HG03442 (cell line): ENCODE results near the gene STAC3.

Experiments
- ATAC-seq: cut with Tn5 transposase; IDR thresholded peaks from one replicate; pipeline ENCODE4 v1.9.1; 2021; ENCODE audit warnings: mild to moderate bottlenecking, moderate library complexity; ENCODE audit not compliant: unreplicated experiment

STAC3 gene

GRCh38 chr12:57224278-57224972 is 26.6 kb downstream of the STAC3 start:
- ATAC-seq: no peak

DNA sequence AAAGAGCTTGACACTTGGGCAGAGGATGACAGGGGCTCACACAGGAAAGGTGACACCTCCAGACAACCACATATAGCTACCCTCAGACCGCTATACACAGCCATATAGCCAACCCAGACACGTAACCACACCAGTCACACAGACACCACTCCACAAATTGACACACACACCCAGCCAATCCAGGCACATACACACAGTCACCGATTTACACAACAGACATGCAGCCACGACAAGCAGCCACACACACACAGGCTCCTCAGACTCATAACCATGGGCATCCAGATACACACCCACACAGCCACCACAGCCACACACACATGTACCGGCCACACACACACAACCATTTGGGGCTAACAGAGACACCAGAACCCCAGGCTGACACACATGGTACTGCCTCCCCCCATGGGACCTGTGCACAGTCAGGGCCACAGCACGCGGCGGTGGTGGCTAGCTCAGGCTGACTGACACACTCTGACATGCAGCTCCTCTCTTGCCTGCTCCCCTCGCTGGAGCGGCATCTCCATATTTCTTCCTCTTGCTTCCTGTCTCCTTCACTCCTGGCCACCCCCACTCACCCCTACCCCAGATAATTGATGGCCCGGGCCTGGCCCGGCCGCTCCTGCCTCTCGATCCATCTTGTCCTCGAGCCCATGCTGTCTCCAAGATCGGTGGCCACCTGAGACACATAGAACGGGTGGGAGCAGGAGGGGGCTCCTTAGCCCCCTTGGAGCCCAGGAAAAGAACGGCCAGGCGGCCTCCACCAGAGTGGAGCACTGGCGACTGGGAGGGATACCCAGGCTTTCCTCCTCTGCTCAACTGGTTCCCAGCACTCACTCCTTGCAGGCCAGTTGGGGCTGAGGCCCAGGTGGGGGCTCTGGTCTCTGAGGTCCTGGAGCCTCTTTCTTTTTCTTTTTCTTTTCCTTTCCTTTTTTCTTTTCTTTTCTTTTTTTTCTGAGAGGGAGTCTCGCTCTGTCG is 27.5 kb downstream of the STAC3 start:
- ATAC-seq: no peak

GRCh38 chr12:57222286-57223190 is 28.4 kb downstream of the STAC3 start:
- no peak for ATAC-seq

- ATAC-seq: no peak
These were observed 29.6 kb downstream of the STAC3 start for GRCh38 chr12:57221169-57221917.

GRCh38 chr12:57220770-57221168 is 30.2 kb downstream of the STAC3 start:
- no peak for ATAC-seq

GRCh38 chr12:57219993-57220754 is 30.8 kb downstream of the STAC3 start:
- ATAC-seq: no peak

GRCh38 chr12:57219205-57219992 is 31.6 kb downstream of the STAC3 start:
- no peak for ATAC-seq

DNA sequence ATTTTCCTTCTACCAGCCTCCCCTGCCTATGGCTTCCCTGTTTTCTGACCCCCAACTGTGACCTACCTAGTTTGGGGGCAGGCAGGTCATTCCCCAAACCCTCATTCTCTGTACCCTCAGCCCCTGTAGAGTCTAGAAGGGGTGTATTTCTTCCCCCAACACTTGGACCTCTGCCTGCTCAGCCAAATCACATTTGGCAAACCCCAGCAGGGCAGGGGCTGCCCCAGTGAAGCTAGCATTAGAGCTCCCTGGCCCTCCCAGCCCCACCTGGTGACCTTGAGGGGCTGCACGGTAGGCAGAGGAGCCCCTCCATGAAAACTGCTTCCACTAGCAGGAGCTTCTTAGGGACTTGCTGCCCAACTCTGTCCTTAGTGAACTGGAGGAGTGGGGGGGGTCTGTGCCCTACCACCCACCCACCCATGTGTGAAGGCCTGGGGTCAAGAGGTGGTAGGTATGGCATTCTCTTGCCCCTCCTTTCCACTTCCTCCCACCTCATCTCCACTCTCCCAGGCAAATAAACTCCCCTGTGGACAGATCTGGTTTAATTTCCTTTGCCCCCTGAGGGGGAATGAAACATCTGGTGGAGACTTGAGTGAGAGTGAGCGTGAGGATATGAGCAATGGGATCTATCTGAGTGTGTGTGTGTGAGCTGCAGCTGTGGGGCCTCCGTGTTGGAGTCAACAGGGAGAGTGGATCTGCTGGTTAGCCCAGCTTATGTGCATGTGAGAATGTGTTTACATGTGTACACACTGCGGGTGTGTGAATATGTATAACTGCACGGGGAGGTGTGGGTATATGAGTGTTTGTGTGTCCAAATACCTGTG is 32.7 kb downstream of the STAC3 start:
- ATAC-seq: no peak

DNA sequence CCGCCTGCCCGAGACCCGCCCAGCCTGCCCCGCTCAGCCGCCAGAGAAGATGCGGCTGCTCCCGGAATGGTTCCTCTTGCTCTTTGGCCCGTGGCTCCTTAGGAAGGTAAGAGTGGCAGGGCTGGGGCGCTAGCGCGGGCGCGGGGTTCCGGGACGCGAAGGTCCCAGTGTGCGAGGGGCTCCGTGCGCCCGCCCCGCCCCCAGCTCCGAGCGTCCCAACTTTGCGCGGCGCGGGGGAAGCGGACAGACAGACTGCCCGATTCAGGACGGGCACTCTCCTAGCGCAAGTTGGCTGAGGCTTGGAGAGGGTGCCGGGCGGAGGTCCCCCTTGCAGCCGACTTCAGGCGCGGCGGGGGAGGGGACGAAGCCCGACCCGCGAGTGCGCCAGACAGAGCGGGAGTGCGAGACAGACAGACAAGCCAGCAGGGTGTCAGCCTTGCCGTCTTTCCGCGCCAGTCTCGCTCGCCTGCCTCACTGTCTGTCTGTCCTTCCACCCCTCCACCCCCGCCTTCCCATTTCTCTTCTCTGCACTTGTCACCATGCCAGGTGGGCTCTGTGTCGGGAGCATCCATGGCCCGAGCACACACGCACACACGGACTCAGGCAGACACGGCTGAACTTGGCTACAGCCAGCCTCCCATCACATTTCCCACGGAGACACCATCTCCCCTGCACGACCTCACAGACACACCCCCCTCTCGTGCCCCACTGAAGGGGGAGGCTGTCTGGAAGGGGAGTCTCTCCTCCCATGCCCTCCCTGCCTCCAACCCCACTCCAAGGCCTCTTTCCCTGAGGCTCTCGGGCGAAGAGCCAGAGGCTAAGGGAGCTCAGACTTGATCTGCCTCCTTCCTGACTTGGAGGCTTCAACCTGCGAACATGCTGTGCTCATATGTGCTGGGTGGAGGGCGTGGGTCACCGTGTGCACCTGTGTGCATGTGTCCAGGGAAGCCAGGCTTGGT is 33.8 kb downstream of the STAC3 start:
- ATAC-seq: no peak

GRCh38 chr12:57216014-57216911 is 34.7 kb downstream of the STAC3 start, which contains the start of gene NXPH4:
Gene NXPH4 (plus strand): TSS chr12:57216794. CDS start chr12:57216970, 176 bp downstream.
- ATAC-seq: no peak

GRCh38 chr12:57215668-57216013 is 35.3 kb downstream of the STAC3 start:
- ATAC-seq: no peak

- no peak for ATAC-seq
These were observed 35.9 kb downstream of the STAC3 start for GRCh38 chr12:57215065-57215464.

- no peak for ATAC-seq
These were observed 36.6 kb downstream of the STAC3 start for GRCh38 chr12:57214398-57214781.

GRCh38 chr12:57213763-57214397 is 37.1 kb downstream of the STAC3 start:
- no peak for ATAC-seq

DNA sequence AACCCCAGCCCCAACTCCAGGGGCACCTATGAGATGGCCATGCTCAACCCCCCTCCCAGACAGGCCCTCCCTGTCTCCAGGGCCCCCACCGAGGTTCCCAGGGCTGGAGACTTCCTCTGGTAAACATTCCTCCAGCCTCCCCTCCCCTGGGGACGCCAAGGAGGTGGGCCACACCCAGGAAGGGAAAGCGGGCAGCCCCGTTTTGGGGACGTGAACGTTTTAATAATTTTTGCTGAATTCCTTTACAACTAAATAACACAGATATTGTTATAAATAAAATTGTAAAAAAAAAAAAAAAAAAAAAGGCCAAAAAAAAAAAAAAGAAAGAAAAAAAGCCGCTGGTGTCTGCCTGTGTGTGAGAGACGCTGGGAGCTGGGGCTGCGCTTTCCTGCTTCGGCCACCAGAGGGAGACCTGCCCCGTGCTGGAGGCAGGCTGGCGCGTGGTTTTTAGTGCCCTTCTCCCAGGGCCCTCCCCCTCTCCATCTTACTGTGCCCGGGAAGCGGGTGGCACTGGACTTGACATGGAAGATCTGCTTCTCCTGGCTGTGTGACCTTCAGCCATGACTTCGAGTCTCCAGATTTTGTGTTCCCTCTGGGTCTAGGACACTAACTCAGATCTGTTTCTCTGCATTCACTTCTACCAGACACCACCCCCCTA is 37.8 kb downstream of the STAC3 start:
- ATAC-seq: peak; percentile 43
